ENCODE data around the gene ADGRV1.
"Not testable (repeated sequence)": the region's sequence is repeated elsewhere in the genome, so short reads cannot be mapped to it uniquely, and the experiment has no call there.

ADGRV1 gene

GRCh38 chr5:91038180-91038808 lies 479.7 kb downstream of the ADGRV1 start:
- no peak for DNase-seq

- DNase-seq: not testable (repeated sequence)
These were observed 482.5 kb downstream of the ADGRV1 start for GRCh38 chr5:91041132-91041531.

DNA sequence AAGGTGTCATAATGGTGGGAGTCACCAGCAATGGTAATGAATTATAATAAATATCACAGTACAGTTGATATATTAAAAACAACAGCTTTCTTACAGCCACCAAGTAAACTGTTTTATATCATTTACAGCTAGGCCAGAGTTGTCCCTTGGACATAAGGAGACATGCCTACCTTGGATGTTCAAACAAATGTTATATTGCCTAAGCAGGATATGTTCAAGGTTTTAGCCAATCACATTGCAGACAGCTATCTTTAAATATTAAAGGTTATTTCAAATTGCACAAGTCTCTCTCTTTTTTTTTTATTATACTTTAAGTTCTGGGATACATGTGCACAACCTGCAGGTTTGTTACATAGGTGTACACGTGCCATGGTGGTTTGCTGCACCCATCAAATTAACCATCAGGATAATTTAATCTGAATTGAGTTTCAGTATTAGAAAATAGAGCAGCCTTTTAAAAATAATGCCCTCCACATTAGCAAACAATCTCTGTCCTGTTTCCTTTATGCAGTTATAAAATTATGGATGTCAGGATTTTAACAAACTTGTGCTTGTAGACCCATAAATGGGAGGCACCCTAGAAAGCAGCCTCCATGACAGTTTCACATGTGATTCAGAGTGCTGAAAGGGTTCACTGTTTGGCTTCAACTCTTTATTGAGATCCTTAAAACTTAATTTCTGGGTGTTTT lies 483.8 kb downstream of the ADGRV1 start:
- no peak for DNase-seq

- DNase-seq: no peak
These were observed 484.3 kb downstream of the ADGRV1 start for GRCh38 chr5:91042936-91043255.

DNA sequence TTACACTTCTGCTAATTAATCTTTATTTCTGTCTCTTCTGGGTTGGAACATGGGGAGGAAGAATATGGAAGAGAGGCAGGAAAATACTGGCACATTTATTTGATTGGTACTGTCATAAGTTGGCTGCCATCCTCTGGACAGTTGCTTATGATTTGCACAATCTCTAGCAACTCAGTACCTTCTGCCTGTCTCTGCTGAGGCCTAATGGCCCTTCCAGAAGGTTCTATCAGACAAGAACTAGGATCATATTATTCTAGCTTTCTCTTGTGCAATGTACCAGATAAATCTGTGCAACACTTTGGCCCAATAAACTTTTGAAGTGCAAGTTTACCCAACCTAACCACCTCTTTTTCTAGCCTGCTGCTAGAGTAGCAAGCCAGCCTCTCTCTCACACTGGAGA lies 489.5 kb downstream of the ADGRV1 start:
- DNase-seq: no peak

- no peak for DNase-seq
These were observed 490.5 kb downstream of the ADGRV1 start for GRCh38 chr5:91049112-91049511.

- DNase-seq: no peak
These were observed 491.2 kb downstream of the ADGRV1 start for GRCh38 chr5:91049800-91050199.

DNA sequence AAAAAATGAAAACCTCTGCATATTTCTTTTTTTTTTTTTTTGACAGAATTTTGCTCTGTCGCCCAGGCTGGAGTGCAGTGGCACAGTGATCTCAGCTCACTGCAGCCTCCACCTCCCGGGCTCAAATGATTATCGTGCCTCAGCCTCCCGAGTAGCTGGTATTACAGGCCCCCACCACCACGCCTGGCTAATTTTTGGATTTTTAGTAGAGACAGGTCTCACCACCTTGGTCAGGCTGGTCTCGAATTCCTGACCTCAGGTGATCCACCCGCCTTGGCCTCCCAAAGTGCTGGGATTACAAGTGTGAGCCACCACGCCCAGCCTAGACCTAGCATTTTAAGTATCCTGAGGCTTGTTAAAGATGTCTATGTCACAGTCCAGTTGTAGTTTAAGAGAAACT lies 493.8 kb downstream of the ADGRV1 start:
- DNase-seq: not testable (repeated sequence)

GRCh38 chr5:91052977-91053740 lies 494.6 kb downstream of the ADGRV1 start:
- no peak for DNase-seq

DNA sequence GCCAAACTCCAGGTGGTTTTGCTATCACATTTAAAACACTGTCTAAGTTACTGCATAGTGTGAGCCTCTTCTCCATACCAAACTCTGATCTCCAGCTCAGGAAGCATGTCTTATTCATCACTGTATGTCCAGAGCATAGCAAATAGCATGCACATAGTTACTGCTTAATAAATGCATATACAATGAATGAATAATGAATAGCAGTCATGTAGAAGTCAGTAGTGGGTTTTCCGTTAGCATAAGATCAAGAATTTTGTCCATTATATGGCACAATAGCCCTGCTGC lies 495.1 kb downstream of the ADGRV1 start:
- no peak for DNase-seq

- DNase-seq: no peak
These were observed 499.6 kb downstream of the ADGRV1 start for GRCh38 chr5:91058155-91058554.

DNA sequence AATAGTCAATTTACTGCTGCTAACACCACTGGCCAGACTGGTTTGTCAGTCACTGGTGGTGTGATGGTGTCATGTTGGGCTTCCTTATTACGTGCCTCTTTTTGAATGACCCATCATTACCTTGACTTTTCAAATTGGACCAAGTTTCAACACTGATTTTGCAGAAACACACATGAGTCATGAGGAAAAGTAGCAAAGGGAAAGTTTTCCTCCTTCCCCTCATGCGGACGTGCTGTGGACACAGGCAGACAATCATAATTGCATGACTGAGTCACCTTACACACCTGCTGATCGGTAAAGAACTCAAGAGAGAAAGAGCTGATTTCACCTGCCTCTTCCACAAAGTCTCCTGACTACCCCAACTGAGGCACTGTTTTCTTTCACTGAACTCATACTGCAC lies 500.0 kb downstream of the ADGRV1 start:
- DNase-seq: no peak

DNA sequence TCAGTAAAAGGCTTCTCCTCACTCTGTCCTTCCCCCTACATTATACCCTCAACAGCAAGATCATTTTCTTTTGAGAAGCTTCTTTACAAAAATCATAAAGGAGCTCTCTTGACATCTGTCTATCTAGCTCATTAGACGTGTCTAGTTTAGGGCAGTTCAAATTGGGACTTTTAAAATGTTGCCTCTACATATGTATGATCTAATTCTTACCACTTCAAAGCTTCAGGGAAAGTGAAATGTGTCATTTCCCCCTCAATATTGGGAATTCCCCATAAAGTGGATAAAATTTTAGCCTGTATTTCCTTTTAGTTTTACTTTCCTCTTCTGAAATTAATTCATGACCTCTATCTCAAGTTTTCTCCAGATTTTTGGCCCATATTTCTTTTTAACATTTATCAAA lies 500.8 kb downstream of the ADGRV1 start:
- DNase-seq: no peak

- DNase-seq: no peak
These were observed 502.5 kb downstream of the ADGRV1 start for GRCh38 chr5:91061094-91061493.

DNA sequence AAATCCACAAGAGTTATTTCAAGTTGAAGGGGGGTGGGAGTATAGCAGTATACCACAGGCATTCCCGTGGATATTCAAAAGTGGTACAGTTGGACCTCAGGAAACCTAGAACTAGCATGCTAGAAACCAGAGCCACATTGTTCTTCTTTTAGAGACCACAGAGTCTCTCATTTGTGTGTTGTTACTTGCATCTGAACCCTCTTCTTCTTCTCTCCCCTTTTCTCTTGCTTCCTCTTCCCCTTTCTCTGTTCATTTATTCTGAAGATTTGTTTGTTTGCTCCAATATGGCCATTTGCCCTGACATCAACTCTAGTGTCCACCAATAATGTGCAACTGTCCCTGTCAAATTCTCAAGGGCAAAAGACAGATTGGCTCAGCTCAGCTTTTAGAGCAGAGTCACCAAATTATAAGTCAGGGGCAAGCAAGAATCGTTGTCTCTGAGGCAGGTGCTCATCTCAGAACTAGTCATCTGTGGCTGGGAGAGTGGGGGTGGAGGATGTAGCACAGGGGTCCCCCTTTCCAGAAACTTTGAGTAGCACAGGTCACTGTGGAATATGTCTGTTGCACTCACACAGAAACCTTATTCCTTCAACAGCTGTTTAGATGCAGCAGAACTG lies 503.5 kb downstream of the ADGRV1 start:
- DNase-seq: no peak

- not testable (repeated sequence) for DNase-seq
These were observed 504.6 kb downstream of the ADGRV1 start for GRCh38 chr5:91063098-91063690.

- no peak for DNase-seq
These were observed 506.9 kb downstream of the ADGRV1 start for GRCh38 chr5:91065496-91065895.

- DNase-seq: no peak
These were observed 510.8 kb downstream of the ADGRV1 start for GRCh38 chr5:91069364-91069763.

DNA sequence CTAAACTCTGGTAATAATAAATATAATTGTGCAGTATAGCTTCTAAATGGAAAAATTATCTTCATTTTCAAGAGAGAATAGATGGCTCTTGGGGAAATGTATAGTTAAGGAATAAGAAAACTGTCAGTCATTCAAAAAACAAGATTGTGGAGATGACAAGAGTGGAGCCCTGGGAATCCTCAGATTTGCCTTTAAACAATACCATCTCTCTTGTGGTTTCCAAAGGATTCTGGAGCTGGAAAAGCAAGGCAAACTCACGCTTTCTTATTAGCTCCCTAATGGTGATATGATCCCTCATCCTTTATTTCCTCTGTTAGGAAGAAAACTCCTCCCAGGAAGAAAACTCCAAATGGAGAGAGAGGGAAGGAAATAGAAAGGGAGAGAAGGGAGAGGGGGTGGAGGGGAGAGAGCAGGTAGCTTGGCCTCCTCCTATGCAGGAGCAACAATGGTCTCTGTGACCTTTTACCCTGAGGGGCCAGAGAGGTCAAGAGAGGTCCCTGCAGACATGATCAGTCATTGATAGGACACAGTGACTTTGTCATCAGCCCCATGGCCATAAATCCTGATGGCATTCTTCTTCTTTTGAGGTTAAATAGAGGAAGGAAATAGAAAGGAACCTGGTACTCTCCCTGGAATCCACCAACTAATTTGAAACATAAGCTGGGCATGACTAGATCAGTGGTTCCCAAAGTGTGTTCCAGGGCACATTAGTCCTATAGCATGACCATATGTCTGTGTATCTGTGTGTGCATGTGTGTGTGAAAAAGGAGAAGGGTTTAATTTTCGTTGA lies 512.4 kb downstream of the ADGRV1 start:
- no peak for DNase-seq

- no peak for DNase-seq
These were observed 514.3 kb downstream of the ADGRV1 start for GRCh38 chr5:91072881-91073280.

DNA sequence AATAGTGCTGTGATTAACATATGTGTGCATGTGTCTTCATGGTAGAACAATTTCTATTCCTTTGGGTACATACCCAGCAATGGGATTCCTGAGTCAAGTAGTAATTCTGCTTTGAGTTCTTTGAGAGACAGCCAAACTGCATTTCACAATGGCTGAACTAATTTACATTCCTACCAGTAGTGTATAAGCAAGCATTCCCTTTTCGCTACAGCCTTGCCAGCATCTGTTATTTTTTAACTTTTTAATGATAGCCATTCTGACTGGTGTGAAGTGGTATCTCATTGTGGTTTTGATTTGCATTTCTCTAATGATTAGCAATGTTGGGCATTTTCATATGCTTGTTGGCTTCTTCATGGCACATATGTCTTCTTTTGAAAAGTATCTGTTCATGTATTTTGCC lies 516.0 kb downstream of the ADGRV1 start:
- no peak for DNase-seq

DNA sequence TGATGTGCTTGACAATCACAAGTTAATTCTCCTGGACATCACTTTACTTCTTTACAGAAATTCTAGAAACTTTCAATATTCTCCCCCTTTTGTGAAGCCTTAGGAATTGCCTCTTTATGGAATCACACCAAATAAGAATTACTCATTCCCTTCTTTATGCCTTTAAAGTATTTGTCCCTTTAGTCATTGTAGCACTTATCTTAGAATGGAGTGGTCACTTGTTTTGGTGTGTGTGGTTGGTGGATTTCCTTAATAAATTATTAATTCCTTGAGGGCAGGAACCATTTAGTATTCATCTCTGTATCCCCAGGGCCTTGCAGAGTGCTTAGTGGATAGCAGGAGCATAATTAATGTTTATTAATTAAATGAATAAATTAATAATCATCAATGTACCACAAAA lies 517.5 kb downstream of the ADGRV1 start:
- DNase-seq: no peak

DNA sequence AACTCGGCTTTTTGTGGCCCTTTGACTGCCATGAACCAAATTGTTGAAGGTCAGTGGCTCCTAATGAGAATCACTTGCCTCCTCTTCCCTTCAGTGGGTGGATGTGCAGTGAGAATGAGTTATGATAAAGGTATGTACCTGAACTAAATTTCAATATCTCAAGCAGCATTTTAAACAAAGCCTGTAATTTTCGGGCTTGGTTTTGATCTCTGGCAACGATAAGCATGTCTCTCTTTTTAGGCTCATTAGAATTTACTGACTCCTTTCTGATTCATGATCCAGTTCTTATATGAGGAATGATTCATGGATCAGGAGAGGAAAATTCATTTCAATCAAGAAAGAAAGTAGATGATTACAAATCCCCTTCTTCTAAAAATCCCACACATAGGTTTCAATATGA lies 519.0 kb downstream of the ADGRV1 start:
- no peak for DNase-seq

All from effector CD4-positive, alpha-beta T cell (primary cell).